HepG2 (cell line): Measurements from ENCODE around the gene PTGR1. TPM values are rescaled to one million over a fixed set of nuclear protein-coding genes. Genes with fewer than 3 reads are reported as not detected.

Source experiments
- CEBPZ ChIP-seq: IDR thresholded peaks from 2 replicates; pipeline ENCODE4 v1.6.1; 2012; ENCODE audit warnings: low read length, improper control_type of control experiment
- CTCF ChIP-seq: sonication (generic); formaldehyde crosslinking; IDR thresholded peaks from 2 replicates; pipeline ENCODE4 v1.5.0; 2020; ENCODE audit warnings: mild to moderate bottlenecking, missing genetic modification reagents, moderate library complexity
- ESRRA ChIP-seq: sonication (generic); formaldehyde crosslinking; IDR thresholded peaks from 2 replicates; pipeline ENCODE4 v1.5.1; 2020; ENCODE audit warnings: mild to moderate bottlenecking, low read depth, missing genetic modification reagents
- HHEX ChIP-seq: IDR thresholded peaks from 2 replicates; pipeline ENCODE4 v1.6.1; 2016; ENCODE audit warnings: control low read depth
- MIER2 ChIP-seq: IDR thresholded peaks from 2 replicates; pipeline ENCODE4 v1.6.1; 2016; ENCODE audit warnings: missing biosample characterization, missing genetic modification reagents
- MXI1 ChIP-seq: IDR thresholded peaks from 3 replicates; pipeline ENCODE4 v1.6.1; 2012; ENCODE audit warnings: low read depth, low read length, inconsistent platforms, borderline replicate concordance
- NFE2L1 ChIP-seq: sonication (generic); formaldehyde crosslinking; IDR thresholded peaks from 2 replicates; pipeline ENCODE4 v1.4.0; 2020; ENCODE audit warnings: missing genetic modification reagents, mild to moderate bottlenecking, borderline replicate concordance
- NFYB ChIP-seq: sonication (generic); formaldehyde crosslinking; IDR thresholded peaks from 2 replicates; pipeline ENCODE4 v1.4.0; 2020; ENCODE audit warnings: missing genetic modification reagents
- NPAS2 ChIP-seq: sonication (generic); formaldehyde crosslinking; IDR thresholded peaks from 2 replicates; pipeline ENCODE4 v1.8.0; 2022; ENCODE audit warnings: mild to moderate bottlenecking, missing genetic modification reagents, borderline replicate concordance
- PHF20 ChIP-seq: sonication (generic); formaldehyde crosslinking; IDR thresholded peaks from 2 replicates; pipeline ENCODE4 v1.5.0; 2020; ENCODE audit warnings: mild to moderate bottlenecking, missing genetic modification reagents
- POLR2AphosphoS2 ChIP-seq: IDR thresholded peaks from 2 replicates; pipeline ENCODE4 v1.6.1; 2011; ENCODE audit warnings: low read depth, low read length, improper control_type of control experiment
- PTBP1 ChIP-seq: fragments of 200-400 bp; formaldehyde crosslinking; IDR thresholded peaks from 2 replicates; pipeline ENCODE4 v1.6.1; 2018; ENCODE audit warnings: low read length, low read depth; ENCODE audit not compliant: poor library complexity, severe bottlenecking
- RBM39 ChIP-seq: fragments of 200-400 bp; formaldehyde crosslinking; IDR thresholded peaks from one replicate; pipeline ENCODE4 v1.6.1; 2018; ENCODE audit warnings: antibody characterized with exemption, mild to moderate bottlenecking, low read depth, low read length; ENCODE audit not compliant: poor library complexity, severe bottlenecking
- RXRB ChIP-seq: IDR thresholded peaks from 2 replicates; pipeline ENCODE4 v1.6.1; 2016; ENCODE audit warnings: borderline replicate concordance, missing genetic modification reagents, missing compliant biosample characterization
- TARDBP ChIP-seq: sonication (generic); formaldehyde crosslinking; IDR thresholded peaks from 2 replicates; pipeline ENCODE4 v1.8.0; 2022; ENCODE audit warnings: mild to moderate bottlenecking, missing genetic modification reagents
- ZMAT3 ChIP-seq: sonication (generic); formaldehyde crosslinking; conservative IDR thresholded peaks from 2 replicates; pipeline ENCODE4 v1.7.0; 2021; ENCODE audit warnings: missing genetic modification reagents
- ZNF234 ChIP-seq: sonication (generic); formaldehyde crosslinking; conservative IDR thresholded peaks from 2 replicates; pipeline ENCODE4 v1.5.1; 2020; ENCODE audit warnings: mild to moderate bottlenecking, missing genetic modification reagents
- ZNF282 ChIP-seq: fragments of 450-650 bp; IDR thresholded peaks from 2 replicates; pipeline ENCODE4 v1.6.1; 2018; ENCODE audit not compliant: partially characterized antibody
- polyA plus RNA-seq, 8 experiments: library from polyadenylated mRNA; depleted of rRNA in 3 of 8; stranded (reverse) in 7 of 8; unstranded in 1 of 8; fragments of >200 nt; fragmentation: Illumina TruSeq in 4 of 8; extraction: Trizol in 4 of 8; gene quantifications; 2 replicates each; pipeline versions ENCODE4 v1.2.1 to v1.2.3, GENCODE V29; 2011 to 2016; ENCODE audit warnings: low read depth in 4 of 8, missing spikeins in 1 of 8, mixed read lengths in 1 of 8; ENCODE audit not compliant: insufficient read depth in 1 of 8
- total RNA-seq, 5 experiments: library from RNA; depleted of rRNA; stranded (reverse); fragments of >200 nt; fragmentation: Illumina TruSeq; extraction: Trizol; gene quantifications; 2 replicates each; pipeline ENCODE4 v1.2.3, GENCODE V29; 2016; ENCODE audit warnings: low read depth in 1 of 5
- TF ChIP-seq, protein P1 (sequence below): sonication (generic); formaldehyde crosslinking; IDR thresholded peaks from 2 replicates; pipeline ENCODE4 v1.8.0; 2022; ENCODE audit warnings: mild to moderate bottlenecking, missing genetic modification reagents
- TF ChIP-seq, protein P2 (sequence below): sonication (generic); formaldehyde crosslinking; IDR thresholded peaks from 2 replicates; pipeline ENCODE4 v1.4.0; 2020; ENCODE audit warnings: missing genetic modification reagents, borderline replicate concordance

Gene PTGR1
- total and polyA plus RNA-seq, 2 of the 13 experiments (the other 11 are each of a cell fraction or from before 2014, with no cell fraction given): 6.0 to 15.8 TPM

- TF ChIP-seq ZNF234 (CRISPR knock-in tag): no peak
- TF ChIP-seq, protein P1, sequence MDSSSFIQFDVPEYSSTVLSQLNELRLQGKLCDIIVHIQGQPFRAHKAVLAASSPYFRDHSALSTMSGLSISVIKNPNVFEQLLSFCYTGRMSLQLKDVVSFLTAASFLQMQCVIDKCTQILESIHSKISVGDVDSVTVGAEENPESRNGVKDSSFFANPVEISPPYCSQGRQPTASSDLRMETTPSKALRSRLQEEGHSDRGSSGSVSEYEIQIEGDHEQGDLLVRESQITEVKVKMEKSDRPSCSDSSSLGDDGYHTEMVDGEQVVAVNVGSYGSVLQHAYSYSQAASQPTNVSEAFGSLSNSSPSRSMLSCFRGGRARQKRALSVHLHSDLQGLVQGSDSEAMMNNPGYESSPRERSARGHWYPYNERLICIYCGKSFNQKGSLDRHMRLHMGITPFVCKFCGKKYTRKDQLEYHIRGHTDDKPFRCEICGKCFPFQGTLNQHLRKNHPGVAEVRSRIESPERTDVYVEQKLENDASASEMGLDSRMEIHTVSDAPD (CRISPR knock-in tag): no peak
- no peak for TF ChIP-seq ZMAT3 (CRISPR knock-in tag)
- no peak for TF ChIP-seq NFYB (CRISPR knock-in tag)
- no peak for TF ChIP-seq ZNF282
- TF ChIP-seq, protein P2, sequence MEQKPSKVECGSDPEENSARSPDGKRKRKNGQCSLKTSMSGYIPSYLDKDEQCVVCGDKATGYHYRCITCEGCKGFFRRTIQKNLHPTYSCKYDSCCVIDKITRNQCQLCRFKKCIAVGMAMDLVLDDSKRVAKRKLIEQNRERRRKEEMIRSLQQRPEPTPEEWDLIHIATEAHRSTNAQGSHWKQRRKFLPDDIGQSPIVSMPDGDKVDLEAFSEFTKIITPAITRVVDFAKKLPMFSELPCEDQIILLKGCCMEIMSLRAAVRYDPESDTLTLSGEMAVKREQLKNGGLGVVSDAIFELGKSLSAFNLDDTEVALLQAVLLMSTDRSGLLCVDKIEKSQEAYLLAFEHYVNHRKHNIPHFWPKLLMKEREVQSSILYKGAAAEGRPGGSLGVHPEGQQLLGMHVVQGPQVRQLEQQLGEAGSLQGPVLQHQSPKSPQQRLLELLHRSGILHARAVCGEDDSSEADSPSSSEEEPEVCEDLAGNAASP (CRISPR knock-in tag): no peak
- TF ChIP-seq POLR2AphosphoS2: no peak
- no peak for TF ChIP-seq NFE2L1 (CRISPR knock-in tag)
- 0 out of 2 replicates have a peak, but pooled peaks have one; percentile 10 for TF ChIP-seq RXRB (CRISPR knock-in tag)
- TF ChIP-seq MIER2 (CRISPR knock-in tag): no peak
- peak; percentile 47 for TF ChIP-seq CTCF (CRISPR knock-in tag)
- no peak for TF ChIP-seq TARDBP
- TF ChIP-seq CEBPZ: no peak
- TF ChIP-seq NPAS2 (CRISPR knock-in tag): no peak
- TF ChIP-seq RBM39: no peak
- TF ChIP-seq HHEX (CRISPR knock-in tag): no peak
- TF ChIP-seq PHF20 (CRISPR knock-in tag): no peak
- no peak for TF ChIP-seq MXI1
- TF ChIP-seq ESRRA: peak; percentile 95
- TF ChIP-seq PTBP1: no peak
Observed at GRCh38 chr9:111627260-111627963, 28.0 kb upstream of the PTGR1 start (continued).
